NCI-H2196 treated with DMSO at 0.1 percent for 48 hours (cell line): ENCODE data around the gene EBPL.
"Not testable (repeated sequence)": the region's sequence is repeated elsewhere in the genome, so short reads cannot be mapped to it uniquely, and the experiment has no call there.

Source experiments
- DNase-seq: peaks from one replicate; lab custom pipeline; 2025; ENCODE audit not compliant: unreplicated experiment; lab: John Stamatoyannopoulos, UW

The EBPL gene

GRCh38 chr13:49690995-49691784 is at the start of gene EBPL:
EBPL (minus strand) TSS chr13:49691486; CDS start chr13:49691424, 62 bp downstream.
- peak; percentile 63 for DNase-seq

GRCh38 chr13:49740870-49741269 is 49.6 kb upstream of the EBPL start:
- DNase-seq: no peak

- DNase-seq: no peak
Measured at GRCh38 chr13:49739498-49740187, 48.4 kb upstream of the EBPL start.

GRCh38 chr13:49733181-49733951 is 42.1 kb upstream of the EBPL start:
- DNase-seq: no peak

GRCh38 chr13:49731766-49732165 is 40.5 kb upstream of the EBPL start:
- DNase-seq: no peak

- no peak for DNase-seq
Measured at GRCh38 chr13:49716615-49717014, 25.3 kb upstream of the EBPL start.

- DNase-seq: no peak
Measured at GRCh38 chr13:49714757-49715156, 23.5 kb upstream of the EBPL start.

- DNase-seq: no peak
Measured at GRCh38 chr13:49711218-49711863, 20.1 kb upstream of the EBPL start.

- DNase-seq: not testable (repeated sequence)
Measured at GRCh38 chr13:49704264-49704663, 13.0 kb upstream of the EBPL start.

- no peak for DNase-seq
Measured at GRCh38 chr13:49701491-49701890, 10.2 kb upstream of the EBPL start.

GRCh38 chr13:49697468-49697867 is 6.2 kb upstream of the EBPL start:
- no peak for DNase-seq

GRCh38 chr13:49694446-49694845 is 3.2 kb upstream of the EBPL start:
- DNase-seq: no peak

GRCh38 chr13:49693877-49694276 is 2.6 kb upstream of the EBPL start:
- DNase-seq: no peak

GRCh38 chr13:49693191-49693733 is 2.0 kb upstream of the EBPL start:
- DNase-seq: no peak

- DNase-seq: no peak
Measured at GRCh38 chr13:49690133-49690994, 922 bp downstream of the EBPL start.

GRCh38 chr13:49683489-49683888 is 7.8 kb downstream of the EBPL start:
- DNase-seq: no peak

- DNase-seq: no peak
Measured at GRCh38 chr13:49681842-49682435, 9.3 kb downstream of the EBPL start.

- DNase-seq: no peak
Measured at GRCh38 chr13:49679246-49679645, 12.0 kb downstream of the EBPL start.

- DNase-seq: no peak
Measured at GRCh38 chr13:49678191-49678914, 12.9 kb downstream of the EBPL start.
